HG03457 (cell line): ENCODE data around the gene ARHGAP11B.
"Not testable (repeated sequence)": the region's sequence is repeated elsewhere in the genome, so short reads cannot be mapped to it uniquely, and the experiment has no call there.

Source experiments
- ATAC-seq: cut with Tn5 transposase; IDR thresholded peaks from one replicate; pipeline ENCODE4 v1.9.1; 2021; ENCODE audit warnings: moderate number of reproducible peaks; ENCODE audit not compliant: unreplicated experiment

ARHGAP11B gene

DNA sequence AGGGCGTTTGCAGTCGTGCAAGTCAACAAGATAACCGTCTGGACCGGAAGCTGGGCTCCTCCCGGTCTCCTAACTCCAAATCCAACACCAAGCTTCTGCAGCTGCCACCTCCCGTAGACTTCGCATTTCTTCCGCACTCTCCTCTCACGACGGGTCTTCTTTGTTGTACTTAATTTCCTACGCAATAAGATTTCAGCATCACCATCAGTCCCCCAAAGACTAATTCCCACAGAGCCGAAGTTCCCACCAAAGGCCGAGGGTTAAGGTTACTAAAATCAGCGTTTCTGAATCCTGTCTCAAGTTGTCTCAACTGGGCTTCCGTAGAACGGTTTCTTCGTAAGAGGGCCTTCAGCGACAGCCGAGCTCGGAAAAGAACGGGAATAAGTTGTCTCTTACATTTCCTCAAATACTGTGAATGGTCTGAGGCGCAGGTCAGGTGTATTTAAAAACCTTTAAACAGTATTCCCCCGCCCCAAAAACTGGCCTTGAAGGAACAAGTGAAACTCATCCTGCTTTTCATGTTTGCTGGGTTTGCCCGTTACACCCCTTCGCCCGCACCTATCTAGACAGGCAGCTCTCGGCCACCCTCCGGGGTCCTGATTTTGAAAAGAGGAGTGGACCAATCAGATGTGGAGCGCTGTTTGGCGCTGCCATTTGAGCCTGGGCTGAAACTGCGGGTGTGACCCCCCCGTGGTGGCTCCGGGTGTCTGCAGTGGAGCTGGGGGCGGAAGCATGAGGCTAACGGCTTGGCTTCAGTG, at the start of gene ARHGAP11B:
TSS of gene ARHGAP11B (plus strand) at position 693 of the 758 bp plus-strand sequence.
- ATAC-seq: peak; percentile 73

DNA sequence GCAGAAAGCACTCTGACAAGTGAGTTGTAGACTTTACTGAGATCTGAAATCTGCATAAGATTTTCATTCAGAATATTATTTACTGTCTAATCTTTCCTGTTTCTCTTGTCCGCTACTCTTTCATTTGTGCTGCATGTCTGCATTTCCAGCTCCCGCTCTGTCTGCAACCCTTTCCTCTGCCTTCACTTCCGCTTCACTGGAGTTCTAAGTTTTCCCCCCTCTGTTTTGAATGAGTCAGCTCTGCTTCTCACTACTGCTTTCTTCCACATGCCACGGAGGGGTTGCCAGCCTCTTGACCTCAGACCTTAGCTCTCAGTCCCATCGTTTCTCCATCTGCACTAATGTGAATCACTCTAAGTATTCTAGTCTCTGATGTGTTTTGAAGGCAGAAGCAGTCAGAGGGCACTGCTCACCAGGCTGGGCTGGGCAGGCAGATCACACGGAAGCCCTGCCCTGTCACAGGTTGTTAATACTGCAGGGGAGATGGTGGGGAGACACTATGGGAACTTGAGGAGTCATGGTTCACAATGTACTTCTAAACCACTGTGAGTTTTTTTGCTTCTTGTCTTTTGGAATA, 46.4 kb upstream of the ARHGAP11B start:
- ATAC-seq: not testable (repeated sequence)

DNA sequence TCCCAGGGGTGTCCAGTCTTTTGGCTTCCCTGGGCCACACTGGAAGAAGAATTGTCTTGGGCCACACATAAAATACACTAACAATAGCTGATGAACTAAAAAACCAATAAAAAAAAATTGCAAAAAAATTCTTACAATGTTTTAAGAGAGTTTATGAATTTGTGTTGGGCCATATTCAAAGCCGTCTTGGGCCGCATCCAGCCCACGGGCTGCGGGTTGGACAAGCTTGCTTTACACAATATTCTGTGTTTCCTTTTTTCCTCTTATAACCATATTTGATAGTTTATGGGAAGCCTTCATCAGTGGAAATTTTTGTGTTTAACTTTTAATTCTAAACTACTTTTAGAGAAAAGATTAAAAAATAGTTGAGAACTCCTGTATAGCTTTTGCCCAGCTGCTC, 45.2 kb upstream of the ARHGAP11B start:
- not testable (repeated sequence) for ATAC-seq

DNA sequence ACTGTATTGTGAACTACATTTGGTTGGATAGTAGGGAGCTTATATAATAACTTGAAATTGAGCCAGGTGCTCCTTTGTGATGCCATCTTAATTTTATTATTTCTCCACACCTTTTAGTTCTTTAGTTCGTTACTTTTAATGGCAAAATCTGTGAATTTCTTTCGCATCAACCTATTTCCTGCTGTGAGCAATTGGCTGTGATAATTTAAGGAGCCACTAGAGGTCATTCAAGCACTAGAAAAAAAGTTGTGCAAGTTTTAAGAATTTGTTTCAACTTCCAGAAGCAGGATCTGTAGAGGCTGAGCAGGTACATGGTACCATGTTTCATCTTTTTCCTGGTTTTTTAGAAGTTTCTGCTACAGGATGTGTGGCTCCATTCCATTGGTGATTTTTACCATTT, 27.0 kb upstream of the ARHGAP11B start:
- ATAC-seq: not testable (repeated sequence)

DNA sequence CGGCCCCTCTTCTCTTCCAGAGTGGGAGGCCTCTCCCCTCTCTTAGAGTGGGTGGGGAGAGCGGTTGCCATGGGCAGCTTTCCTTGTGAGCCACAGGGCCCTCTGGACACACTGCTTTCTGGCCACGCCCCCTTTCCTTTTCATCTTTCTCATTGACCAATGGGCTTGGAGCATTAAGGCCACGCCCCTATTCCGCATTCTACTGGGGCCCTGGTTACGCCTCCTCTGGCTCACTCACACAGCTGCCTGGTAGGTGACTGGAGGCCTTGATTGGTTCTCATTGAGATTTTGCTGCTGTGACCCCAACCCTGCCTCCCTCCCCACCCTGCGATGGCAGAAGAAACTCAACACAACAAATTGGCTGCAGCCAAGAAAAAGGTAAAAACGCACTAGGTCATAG, 22.1 kb upstream of the ARHGAP11B start, which contains the start of gene GOLGA8H:
TSS of gene GOLGA8H (plus strand) at position 233 of the 400 bp plus-strand sequence. CDS start at position 331, 98 bp downstream.
- ATAC-seq: not testable (repeated sequence)

DNA sequence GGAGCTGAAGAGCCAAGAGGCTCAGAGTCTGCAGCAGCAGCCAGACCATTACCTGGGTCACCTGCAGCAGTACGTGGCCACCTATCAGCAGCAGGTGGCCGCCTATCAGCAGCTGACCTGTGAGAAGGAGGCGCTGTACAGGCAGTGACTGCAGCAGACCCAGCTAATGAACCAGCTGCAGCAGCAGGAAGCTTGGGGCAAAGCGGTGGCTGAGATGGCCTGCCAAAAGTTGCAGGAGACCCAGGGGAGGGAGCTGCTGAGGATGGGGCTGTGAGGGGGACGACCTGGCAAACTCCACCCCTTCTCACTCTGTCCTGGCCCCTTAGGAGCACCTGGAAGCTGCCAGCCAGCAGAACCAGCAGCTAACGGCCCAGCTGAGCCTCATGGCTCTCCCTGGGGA, 13.7 kb upstream of the ARHGAP11B start:
- ATAC-seq: not testable (repeated sequence)

DNA sequence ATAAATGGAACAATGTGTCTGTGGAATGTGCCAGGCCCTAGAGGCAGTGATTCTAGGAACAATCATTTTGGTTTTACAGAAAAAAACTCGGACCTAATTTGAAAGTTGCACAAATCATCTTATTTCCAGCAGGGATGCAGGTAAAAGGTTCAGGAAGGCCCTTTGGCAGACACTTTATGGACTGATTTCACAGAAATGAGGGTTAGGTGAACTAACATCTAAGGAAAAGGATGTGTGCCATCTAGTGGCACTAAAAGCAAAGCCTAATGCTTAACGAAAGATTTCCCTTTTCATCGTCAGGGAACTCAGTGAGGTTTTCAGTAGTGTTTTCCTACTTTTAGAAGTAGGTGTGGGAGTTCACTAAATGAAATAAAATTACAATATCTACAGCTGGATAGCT, 4.6 kb upstream of the ARHGAP11B start:
- ATAC-seq: not testable (repeated sequence)

DNA sequence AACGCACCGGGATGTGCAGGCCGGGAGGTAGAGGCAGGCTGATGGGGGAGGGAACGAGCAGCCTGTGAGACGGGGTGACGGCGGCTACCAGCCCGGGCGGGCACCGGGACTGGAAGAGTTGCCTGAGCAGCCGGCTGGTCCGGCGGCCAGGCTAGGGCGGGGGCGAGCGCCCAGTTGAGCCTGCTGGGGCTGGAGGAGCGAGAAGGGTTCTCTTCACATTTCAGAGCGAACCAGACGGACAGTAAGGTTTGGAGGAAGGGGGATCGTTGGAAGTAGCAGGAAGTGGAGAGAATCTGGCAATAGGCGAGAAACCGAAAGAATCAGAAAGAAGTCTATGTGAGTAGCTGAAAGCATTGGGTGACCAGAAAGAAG, 252 bp downstream of the ARHGAP11B start:
- not testable (repeated sequence) for ATAC-seq

DNA sequence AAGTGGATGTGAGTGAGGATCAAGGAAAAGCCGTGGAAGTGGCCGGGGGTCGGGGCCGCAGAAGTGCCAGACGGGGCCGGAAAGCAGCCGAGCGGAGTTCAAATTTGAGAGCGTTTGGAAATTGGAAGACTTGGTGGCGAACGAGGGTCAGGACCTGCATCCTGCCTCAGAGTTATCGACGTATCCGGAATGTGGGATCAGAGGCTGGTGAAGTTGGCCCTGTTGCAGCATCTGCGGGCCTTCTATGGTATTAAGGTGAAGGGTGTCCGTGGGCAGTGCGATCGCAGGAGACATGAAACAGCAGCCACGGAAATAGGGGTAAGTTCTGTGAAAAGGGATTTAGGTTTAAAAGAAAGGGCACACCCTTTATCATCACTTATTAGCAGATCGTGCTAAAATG, 704 bp downstream of the ARHGAP11B start:
- not testable (repeated sequence) for ATAC-seq

DNA sequence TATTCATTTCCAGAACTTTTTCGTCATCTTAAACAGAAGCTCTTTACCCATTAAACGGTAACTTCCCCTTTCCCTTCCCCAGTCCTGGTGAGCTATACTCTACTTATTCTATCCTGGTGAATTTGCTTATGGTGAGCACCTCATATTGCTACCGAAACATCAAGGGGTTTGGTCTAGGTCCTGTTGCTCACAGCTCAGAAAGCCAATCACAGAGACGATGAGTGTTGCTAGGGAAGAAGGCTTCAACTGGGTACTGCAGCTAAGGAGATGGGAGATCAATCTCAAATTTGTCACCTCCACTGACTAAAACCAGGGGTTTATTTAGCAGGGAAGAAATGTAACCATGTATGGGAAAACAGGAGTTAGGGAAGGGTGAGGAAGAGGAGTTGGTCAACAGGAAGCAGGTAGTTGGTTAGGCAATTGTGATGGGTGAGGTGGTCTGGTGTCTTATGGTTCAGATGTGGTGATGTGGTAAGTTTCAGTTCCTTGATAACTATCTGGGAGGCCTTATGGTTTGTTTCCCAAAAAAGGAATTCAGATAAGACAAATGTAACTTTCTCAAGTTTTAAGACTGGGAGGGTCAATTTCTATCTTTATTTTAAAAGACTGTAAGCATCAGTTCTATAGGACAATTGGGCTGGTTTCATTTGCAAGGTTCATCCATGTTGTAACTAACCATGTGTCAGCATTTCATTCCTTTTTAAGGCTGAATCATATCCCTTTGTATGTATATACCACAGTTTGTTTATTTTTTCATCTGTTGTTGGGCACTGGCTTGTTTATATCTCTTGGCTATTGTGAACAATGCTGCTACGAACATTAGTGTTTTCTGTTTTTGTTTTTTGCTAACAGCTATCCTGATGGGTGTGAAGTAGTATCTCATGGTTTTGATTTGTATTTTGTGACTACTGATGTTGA, 24.3 kb downstream of the ARHGAP11B start:
- peak; percentile 91 for ATAC-seq

DNA sequence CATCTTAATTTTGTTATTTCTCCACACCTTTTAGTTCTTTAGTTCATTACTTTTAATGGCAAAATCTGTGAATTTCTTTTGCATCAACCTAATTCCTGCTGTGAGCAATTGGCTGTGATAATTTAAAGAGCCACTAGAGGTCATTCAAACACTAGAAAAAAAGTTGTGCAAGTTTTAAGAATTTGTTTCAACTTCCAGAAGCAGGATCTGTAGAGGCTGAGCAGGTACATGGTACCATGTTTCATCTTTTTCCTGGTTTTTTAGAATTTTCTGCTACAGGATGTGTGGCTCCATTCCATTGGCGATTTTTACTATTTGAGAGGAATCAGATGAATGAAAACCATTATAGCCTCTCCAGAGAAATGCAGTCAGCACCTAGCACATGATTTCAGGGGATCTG, 35.2 kb downstream of the ARHGAP11B start:
- ATAC-seq: not testable (repeated sequence)

DNA sequence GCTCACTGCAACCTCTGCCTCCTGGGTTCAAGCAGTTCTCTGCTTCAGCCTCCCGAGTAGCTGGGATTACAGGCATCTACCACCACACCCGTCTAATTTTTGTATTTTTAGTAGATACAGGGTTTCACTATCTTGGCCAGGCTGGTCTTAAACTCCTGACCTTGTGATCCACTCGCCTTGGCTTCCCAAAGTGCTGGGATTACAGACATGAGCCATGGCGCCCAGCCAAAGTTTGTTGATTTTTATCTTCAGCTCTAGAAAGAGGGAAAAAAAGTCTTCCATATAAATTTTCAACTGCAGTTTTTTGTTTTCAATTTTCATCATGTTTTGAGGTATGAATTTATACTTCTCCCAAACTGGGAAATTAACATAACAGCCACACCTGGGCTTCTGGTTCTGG, 43.7 kb downstream of the ARHGAP11B start:
- ATAC-seq: not testable (repeated sequence)

DNA sequence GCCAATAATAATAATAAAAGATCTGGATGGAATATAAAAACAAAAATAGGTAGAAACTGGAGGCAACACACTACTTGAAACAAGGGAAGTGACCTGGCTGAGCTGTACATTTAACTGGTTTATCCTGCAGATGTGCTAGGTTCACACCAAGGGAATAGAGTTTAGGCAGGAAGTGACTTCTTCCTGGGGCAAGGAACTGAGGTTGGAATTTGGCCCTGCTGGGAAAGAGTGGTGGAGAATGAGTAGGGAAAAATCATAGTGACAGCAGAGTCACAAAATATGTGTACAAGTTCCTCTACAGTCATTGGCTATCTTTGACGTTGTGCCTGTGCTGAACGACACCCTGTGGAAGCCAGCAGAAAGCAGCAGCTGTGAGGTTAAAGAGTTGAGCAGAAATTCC, 44.1 kb downstream of the ARHGAP11B start:
- no peak for ATAC-seq

DNA sequence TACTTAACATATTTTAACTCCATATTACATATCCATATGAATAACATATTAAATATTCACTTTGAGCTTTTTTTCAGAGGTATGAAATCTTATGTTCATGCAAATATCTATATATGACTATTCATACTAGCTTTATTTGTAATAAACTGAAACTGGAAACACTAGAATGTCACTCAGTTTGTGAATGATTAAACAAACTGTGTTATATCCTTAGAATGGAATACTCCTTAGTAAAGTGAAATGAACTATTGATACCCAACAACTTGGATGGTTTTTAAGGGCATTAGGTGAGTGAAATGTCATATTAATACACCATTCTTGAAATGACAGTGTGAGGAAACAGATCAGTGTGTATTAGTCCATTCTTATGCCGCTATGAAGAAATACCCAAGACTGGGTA, 45.4 kb downstream of the ARHGAP11B start:
- no peak for ATAC-seq

DNA sequence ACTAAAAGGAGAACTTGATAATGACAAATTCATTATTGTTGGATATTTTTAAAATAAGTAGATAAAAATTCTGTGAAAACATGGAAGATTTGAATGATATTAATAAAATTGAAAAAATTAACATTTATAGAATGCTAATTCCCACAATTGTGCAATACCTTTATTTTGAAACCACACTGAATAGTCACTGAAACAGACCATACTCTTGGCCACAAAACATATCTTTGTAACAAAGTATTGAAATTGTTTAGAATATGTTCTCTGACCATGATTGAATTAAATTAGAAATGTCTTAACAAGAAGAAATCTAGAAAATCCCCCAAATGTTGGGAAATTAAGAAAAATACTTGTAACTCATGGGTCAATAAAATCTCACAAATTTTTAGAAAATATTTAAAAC, 49.2 kb downstream of the ARHGAP11B start:
- ATAC-seq: no peak

DNA sequence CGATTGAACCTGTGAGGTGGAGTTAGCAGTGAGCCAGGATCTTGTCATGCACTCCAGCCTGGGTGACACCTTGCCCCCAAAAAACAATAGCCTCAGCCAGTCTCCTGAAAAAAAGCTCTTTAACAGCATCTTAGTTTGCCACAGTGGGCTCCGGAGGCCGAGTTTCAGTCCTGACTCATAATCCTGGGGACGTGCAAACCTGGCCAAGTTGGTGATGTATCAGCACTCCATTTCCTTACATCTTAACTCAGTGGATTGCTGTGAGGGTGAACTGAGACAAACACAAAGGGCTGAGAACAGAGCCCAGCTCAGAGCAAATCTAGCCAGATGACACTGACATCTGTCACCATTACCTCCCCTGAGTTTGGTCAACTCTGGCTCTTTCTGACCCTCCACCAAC, 50.0 kb downstream of the ARHGAP11B start:
- not testable (repeated sequence) for ATAC-seq

DNA sequence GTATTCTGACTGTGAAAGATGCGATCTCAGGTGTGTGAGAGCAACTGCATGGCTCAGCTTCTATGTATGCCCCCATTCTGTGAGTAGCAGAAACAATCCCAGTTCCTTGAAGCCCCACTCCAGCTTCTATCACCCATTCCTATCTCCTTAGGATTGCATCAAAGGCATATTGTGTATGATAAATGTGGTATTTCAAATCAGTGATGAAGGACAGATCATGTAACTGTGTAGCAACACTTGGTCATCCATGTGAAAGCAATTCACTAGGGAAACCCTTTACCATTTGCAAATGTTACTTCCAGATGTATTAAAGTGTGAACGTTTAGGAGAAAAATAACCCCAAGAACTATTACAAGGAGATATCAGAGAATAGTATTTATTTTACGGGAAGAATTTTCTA, 55.1 kb downstream of the ARHGAP11B start:
- not testable (repeated sequence) for ATAC-seq

DNA sequence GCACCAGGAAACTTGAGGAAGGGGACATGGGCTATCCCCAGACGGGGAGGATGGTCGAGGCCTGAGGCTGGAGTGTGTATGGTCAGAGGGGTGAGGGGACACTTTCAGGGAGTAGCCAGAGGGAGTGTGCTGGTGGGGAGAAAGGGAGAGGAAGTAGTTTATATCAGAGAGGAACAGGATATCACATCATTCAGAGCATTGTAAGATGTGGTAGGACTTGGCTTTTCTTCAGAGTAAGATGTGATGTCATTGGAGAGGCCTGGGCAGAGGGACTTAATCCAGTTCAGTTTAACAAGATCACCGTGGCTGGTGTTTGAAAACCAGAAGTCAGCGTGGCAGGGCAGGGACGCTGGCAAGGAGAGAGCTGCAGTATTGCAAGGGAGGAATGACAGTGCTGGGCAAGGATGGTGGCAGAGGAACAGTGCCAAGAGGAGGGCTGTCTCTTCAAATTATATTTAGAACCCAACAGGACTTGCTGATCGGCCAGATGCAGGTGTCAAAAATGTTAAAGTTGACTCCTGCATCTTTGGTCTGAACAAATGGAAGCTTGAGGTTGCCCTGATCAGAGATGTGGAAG, 59.9 kb downstream of the ARHGAP11B start:
- ATAC-seq: not testable (repeated sequence)

DNA sequence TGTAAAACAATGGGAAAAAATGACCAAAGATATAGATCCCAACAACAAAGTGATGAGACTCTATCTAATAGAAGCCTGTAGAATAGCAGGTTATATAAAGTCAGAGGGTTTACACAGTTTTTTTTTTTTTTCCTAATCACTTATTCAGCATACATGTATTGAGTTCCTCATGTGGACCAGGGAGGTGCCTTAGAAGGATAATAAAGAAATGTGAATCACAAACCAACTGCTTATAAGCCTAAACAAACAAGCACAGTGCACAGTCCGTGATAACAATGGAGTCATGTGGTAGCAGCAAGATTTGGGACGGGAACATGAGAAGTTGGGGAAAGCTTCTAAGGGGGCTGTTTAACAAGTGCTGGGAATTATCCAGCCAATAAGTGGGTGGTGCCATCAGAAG, 60.7 kb downstream of the ARHGAP11B start:
- ATAC-seq: not testable (repeated sequence)
